NB4 (cell line): ENCODE results near the gene SESN1.

Experiments
- POLR2A ChIP-seq: IDR thresholded peaks from 2 replicates; pipeline ENCODE4 v1.6.1; 2011; ENCODE audit warnings: mild to moderate bottlenecking; ENCODE audit not compliant: insufficient read length; ENCODE audit errors: extremely low read depth
- TF ChIP-seq, protein P1 (sequence below): IDR thresholded peaks from one replicate; pipeline ENCODE4 v1.5.1; 2012; ENCODE audit warnings: low read depth, low read length

DNA sequence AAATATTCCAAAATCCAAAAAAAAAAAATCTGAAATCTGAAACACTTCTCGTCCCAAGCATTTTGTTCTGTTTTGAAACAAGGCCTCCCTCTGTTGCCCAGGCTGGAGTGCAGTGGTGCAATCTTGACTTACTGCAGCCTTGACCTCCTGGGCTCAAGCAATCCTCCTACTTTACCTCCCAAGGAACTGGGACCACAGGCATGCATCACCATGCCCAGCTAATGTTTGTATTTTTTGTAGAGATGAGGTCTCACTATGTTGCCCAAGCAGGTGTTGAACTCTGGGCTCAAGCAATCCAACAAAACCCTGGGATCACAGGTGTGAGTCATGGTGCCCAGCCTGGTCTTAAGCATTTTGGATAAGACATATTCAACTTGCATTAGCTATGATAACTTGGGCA lies 13.6 kb downstream of the SESN1 start:
- no peak for TF ChIP-seq POLR2A
- TF ChIP-seq, protein P1, sequence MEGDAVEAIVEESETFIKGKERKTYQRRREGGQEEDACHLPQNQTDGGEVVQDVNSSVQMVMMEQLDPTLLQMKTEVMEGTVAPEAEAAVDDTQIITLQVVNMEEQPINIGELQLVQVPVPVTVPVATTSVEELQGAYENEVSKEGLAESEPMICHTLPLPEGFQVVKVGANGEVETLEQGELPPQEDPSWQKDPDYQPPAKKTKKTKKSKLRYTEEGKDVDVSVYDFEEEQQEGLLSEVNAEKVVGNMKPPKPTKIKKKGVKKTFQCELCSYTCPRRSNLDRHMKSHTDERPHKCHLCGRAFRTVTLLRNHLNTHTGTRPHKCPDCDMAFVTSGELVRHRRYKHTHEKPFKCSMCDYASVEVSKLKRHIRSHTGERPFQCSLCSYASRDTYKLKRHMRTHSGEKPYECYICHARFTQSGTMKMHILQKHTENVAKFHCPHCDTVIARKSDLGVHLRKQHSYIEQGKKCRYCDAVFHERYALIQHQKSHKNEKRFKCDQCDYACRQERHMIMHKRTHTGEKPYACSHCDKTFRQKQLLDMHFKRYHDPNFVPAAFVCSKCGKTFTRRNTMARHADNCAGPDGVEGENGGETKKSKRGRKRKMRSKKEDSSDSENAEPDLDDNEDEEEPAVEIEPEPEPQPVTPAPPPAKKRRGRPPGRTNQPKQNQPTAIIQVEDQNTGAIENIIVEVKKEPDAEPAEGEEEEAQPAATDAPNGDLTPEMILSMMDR: no peak
